ENCODE measurements around the gene ELOVL4.

- TF ChIP-seq ATF3 (CRISPR knock-in tag; IDR thresholded peaks at IDR 0.05) (no peak), CHD2 (IDR thresholded peaks at IDR 0.05; ENCODE audit: low read depth, low read length) (no peak), FOXJ3 (CRISPR knock-in tag; IDR thresholded peaks at IDR 0.05; ENCODE audit: borderline replicate concordance) (no peak), POLR2AphosphoS2 (IDR thresholded peaks at IDR 0.05; ENCODE audit: low read depth, low read length) (no peak), PCBP1 (IDR thresholded peaks at IDR 0.05; ENCODE audit: borderline replicate concordance, low read depth, low read length) (no peak), CTCF (CRISPR knock-in tag; IDR thresholded peaks at IDR 0.05) (no peak), ZNF280B (CRISPR knock-in tag; IDR thresholded peaks at IDR 0.05; ENCODE audit: borderline replicate concordance) (no peak), ZNF772 (CRISPR knock-in tag; IDR thresholded peaks at IDR 0.05) (no peak), FOXK2 (IDR thresholded peaks at IDR 0.05) (no peak), ZSCAN9 (CRISPR knock-in tag; IDR thresholded peaks at IDR 0.05; ENCODE audit: borderline replicate concordance) (no peak), POLR2A (IDR thresholded peaks at IDR 0.05; ENCODE audit: insufficient read depth in 1 of 2, low read depth in 2 of 2, low read length in 2 of 2) (no peak), TCF12 (IDR thresholded peaks at IDR 0.05) (no peak), TCF12 (CRISPR knock-in tag; IDR thresholded peaks at IDR 0.05) (no peak), NFKB2 (CRISPR knock-in tag; IDR thresholded peaks at IDR 0.05; ENCODE audit: borderline replicate concordance) (no peak), GMEB2 (CRISPR knock-in tag; IDR thresholded peaks at IDR 0.05; ENCODE audit: low read depth) (no peak)
Observed at GRCh38 chr6:79909517-79909916, 37.8 kb downstream of the ELOVL4 start.
